ENCODE results near the gene GDPD5.

The GDPD5 gene

DNA sequence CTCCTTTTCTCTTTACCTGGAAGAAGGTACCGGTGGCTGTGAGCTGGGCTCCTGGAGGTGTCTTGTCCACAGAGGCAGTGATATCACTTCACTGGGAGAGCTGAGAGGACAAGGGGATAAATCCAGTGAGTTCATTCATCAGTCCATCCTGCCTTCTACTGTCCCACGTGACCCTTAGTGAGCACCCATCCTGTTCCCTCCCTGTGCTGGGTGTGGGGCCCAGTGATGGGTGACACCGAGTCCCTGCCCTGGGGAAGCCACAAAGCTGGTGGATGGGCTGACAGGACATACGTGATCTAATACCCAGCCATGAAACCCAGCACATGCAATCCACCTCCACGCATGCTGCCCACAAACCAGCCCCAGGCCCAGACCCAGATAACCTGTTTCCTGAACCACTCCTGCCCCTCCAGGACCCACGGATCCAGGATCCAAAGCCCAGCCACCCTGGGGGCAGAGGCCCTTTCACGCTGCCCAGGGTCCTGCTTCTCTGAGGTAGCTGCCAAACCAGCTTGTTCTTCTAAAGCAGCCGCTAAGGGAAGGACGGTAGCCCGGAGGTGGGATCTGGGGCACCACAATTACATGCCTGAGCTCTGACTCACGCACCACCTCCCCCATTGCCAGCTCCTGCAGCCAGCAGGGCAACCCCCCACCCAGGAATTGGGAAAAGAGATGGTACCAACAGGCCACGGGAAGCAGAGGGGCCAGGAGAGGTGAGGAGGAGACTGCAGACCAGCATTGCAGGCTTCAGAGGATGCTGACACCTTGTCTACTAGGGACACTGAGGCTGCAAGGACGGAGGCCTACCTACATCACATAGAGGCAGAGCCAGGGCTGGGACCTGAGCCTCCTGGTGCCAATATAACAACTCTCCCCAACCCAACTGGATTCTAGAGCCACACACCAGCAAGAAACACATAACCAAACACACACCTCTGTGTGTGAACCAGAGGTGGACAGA is 35.2 kb downstream of the GDPD5 start:
- no peak for DNase-seq (ENCODE audit: low read depth)

DNA sequence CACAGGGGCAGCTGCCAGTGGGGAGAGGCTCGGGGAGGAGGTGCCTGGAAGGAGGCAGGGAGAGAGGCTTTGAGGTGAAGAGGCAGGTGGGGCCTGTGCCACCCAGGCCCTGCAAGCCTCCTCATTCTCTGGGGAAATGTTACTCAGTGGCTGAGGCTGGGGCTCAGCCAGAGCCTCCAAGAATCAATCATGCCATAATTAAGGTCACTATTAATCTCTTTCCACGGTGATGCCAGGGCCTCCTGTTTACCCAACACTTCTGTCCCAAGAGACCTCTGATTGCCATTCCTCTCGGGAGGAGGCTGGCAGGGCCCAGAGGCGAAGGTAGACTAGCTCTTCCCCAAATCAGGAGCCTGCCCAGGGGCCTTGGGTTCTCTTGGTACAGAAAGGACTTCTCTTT is 38.4 kb downstream of the GDPD5 start:
- DNase-seq (ENCODE audit: low read depth), result no peak

DNA sequence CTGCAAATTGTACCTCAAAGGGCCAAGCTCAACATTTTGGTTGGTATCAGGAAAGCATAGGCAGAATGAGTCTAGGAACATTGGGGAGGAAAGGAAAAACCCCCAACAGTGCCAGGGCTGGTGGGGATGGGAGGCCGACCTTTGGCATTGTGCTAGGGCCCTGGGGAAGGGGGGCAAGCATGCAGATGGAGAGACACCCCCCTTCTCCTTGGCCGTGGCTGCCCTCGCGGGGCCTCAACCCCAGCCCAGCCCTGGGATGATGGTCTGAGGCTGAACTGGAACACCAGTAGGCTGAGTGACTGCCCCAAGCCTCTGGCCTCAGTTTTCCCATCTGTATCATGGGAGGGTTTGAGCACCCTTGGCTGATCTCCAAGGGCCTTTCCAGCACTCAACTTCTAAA is 40.0 kb downstream of the GDPD5 start:
- no peak for DNase-seq (ENCODE audit: low read depth)

DNA sequence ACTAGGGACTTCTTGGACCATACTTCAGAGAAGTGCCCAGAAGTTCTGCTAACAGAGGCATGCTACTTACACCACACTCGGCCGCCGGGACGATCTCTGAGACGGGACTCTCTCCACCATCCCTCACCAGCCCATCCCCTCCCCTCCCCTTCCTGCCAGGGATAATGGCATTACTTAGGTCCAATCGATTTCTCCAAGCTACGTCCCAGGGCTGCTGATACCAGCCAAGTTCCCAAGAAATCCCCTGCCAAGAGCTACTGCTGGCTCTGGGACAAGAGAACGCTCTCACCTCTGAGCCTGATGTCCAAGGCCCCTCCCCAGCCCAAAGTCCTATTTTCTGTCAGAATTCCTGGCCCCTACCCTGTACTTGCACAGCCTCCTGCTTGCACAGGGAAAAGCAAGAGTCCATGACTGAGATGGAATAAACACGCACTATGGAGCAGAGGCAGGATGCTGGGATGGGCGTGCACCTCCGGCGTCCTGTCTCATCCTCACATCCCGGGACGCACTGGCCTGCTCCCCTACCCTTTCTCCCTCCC is 42.7 kb downstream of the GDPD5 start:
- no peak for DNase-seq (ENCODE audit: low read depth)

DNA sequence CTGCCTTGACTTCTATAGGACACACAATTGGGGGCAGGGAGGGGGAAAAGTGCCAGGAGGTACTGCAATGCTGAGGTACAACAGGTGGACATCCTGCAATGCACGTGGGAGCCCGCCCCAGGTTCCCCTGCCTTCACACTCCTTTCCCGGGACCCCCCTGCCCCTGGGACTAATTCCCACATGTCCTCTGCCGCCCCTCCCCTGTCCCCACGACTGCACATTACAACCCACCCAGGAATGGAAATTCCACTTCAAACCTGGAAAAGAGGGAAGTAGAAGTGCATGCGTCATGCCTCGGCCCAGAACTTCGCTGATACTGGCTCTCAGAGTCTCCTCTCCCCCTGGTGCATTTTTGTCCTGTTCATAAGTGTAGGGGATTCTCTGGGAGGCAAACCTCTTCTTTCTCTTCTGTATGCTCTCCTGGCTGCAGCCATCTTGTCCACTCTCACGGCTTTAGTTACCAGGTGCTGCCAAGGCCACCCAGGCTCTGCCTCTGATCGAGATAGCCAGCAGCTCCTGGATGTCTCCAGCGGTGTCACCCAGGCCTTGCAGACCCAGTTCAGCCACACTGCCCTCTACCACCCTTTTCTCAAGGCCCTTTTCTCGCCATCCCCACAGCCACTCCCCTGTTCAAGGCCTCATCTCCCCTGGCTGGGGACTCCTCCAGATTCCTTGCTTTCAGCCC is 43.7 kb downstream of the GDPD5 start:
- DNase-seq (ENCODE audit: low read depth), result no peak

DNA sequence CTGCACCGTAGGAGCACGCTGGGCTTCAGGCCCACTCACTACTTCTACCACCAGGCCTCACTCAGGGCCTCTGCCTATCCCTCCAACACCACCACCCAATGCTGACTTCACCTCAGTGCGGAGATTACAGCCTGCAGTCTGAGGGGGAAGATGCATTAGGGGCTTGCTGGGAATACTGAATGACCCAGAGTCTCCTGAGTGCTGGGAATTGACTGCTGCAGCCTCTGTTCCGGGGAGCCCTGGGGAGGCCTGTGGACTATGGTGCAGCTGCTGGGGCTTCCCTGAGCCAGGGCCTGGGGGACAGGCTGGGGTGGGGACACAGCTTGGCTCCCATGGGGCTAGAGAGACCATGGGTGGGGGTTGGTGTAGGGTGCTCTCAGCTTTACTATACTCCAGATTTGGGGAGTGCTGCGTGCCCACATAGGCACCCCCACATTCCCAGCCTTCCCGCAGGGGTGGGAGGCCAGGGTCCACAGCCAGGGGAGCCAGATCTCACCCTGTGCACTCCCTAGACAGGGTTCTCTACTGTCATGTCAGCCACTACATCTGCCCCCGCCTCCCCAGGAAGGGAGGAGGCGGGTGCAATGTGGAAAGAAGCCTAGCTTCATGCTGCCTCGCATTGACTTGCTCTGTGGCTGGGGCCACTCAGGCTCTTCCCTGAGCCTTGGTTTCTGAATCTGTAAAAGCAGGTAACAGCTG is 44.4 kb downstream of the GDPD5 start:
- DNase-seq (ENCODE audit: low read depth), result no peak

DNA sequence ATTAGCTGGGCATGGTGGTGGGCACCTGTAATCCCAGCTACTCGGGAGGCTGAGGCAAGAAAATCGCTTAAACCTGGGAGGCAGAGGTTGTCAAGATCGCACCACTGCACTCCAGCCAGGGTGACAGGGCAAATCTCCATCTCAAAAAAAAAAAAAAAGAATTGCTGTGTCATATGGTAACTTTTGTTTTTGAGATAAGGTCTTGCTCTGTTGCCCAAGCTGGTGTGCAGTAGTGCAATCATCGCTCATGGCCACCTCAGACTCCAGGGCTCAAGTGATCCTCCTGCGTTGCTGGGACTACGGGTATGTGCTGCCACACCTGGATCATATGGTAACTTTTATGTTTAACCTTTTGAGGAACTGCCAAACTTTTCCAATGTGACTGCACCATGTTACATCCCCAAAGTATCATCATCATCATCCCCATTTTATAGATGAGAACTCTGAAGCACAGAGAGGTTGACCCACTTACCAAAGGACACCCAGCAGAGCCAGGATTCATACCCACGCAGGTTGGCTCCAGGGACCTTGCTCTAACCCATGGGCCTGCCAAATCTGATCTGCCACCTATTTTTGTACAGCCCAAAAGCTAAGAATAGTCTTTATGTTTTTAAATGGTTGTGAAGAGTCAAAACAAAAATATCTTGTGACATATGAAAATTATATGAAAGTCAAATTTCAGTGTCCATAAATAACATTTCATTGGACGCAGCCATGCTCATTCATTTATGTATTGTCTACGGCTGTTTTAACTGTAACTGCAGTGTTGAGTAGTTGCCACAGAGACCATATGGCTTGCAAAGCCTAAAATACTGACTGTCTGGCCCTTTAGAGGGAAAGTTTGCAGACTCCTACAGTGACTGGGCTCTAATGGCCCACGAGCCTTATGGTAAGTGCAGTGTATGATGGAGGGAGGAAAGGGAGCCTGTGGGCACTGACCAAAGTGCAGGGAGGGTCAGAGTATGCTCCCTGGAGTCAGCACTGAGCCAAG is 45.3 kb downstream of the GDPD5 start:
- no peak for DNase-seq (ENCODE audit: low read depth)

DNA sequence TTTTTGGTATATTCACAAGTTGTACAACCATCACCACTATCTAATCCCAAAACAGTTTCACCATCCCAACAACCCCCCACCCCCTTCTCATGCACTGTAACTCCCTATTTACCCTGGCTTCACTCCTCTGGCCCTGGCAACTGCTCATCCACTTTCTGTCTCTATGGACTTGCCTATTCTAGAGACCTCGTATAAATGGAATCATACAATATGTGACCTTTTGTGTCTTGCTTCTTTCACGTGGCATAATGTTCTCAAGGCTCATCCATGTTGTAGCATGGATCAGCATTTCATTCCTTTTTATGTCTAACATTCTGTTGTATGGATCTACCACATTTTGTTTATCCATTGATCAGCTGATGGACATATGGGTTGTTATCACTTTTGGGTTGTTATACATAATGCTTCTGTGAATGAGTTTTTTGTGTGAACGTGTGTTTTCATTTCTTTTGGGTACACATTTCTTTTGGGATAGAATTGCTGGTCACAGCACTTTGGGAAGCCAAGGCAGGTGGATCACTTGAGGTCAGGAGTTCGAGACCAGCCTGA is 46.1 kb downstream of the GDPD5 start:
- DNase-seq (ENCODE audit: low read depth), result no peak

DNA sequence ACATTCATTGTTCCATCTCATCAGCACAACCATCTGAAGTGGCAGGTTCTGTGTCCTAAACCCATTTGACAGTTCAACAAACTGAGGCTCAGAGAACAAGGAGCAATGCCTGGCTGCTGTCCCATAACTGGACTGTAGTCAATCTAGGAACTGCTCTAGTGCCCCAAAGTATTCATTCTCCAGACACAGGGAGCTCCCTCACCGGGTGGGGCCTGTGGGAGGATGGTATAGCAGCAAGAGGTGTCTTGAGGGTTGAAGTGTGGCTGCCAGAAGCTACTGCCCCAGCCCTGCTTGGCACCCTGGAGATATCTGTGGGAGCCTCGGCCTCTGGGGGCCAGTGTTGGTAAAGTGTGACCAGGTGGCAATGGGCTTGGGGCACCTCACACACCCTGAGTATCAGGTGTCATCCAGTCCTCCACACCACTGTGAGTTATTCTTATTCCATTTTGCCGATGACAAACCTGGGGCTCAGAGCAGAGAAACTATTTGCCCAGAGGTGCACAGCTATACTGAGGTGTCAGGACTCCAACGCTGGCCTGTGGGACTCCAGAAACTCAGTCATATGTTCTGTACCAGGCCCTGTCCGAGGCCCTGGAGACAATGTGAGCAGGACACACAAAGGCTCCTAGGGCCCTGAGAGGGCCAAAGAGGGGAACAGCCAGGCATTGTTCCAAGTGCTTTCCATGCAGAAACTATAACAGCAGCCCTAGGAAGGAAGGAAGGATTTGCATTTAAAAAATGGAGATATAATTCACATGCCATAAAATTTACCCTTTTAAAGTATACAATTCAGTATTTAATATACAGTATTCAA is 46.8 kb downstream of the GDPD5 start:
- DNase-seq (ENCODE audit: low read depth), result no peak

DNA sequence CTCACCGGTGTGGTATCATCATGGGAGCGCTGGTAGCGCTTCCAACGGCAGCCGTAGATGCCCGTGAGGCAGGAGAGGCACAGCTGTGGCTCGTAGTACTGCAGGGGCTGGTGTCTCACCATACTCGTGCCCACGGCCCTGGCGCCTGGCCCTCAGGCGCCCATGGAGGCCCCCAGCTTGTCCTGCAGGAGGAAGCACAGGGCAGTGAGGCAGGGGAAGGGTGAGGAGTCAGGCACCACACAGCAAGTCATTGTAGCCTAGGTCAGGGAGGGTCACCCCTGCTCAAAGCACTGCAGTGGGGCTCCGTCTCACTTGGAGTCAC is 48.2 kb downstream of the GDPD5 start:
- DNase-seq (ENCODE audit: low read depth), result no peak

DNA sequence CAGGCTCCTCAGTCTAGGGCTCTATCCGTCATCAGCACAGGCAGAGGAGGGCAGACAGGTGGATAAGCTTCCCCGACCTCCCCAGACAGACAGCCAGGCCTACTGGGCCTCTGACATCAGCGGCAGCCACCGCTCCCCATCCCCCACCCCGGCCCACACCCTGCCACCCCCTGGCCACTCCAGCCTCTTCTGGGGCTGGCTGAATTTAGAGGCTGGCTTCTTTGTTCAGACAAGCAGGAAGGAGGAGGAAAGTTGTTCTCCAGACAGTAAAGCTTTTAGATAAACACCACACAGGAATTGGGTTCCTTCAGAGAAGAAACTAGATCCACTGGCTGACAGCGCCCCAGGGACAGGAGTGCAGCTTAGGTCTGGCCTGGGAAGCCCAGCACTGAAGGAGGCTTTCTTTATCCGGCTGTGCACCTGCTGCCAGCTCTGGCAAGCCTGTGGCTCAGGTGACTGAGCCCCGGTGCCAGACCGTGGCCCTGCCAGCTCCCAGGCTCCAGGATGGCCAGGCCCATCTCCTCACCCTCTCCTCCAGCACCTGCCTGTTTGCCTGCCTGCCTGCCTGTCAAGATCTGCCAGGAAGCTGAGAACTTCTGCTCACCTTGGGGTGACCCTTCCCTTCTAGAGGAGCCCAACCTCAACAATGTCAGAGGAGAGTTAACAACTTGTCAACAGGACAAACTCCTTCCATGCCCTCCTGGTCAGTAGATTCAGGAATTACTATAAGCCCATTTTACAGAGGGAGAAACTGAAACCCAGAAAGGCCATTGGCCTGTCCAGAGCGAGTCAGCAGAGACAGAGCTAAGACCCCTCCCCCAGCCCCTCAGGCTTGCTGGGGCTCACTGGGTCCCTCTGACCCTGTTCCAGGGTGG is 48.8 kb downstream of the GDPD5 start:
- DNase-seq (ENCODE audit: low read depth), result no peak

DNA sequence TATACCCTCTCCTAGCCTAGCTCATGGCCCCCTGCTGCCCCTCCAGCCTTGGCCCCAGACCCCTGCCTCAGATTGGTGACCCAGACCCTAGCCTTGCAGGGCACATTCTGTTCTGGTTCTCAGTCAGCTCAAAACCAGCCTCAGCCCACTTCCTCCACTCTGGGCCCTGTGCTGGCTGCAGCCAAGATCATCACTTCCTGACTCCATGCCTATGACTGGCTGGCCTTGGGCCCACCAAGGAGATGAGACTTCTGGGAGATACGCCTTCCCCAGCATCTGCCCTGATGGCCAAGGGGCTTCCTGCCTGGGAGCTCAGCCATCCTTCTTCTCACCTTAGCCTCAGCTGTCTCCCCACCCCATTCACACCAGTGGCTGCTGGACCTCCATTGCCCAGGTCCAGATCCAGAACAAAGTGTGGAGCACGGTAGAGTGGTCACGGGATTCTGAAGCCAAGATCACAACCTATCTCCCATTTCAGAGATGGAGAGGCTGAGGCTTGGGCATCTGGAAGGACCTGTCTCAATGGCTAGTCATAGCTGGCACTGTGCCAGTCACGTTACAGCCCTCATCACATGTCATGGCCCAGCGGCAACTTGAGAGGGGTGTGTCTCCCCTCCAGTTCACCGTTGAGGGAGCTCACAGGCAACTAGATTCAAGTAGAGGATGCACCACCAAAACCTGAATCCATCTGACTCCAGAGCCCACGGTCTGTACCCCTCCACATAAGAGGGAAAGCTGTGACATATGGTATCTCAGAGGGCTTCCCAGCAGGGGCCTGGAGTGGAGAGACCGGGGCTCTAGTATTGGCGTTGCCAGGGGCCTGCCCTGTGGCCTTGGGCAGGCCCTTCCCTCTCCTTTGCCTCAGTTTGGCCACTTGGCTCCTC is 49.7 kb downstream of the GDPD5 start:
- DNase-seq (ENCODE audit: low read depth), result no peak

DNA sequence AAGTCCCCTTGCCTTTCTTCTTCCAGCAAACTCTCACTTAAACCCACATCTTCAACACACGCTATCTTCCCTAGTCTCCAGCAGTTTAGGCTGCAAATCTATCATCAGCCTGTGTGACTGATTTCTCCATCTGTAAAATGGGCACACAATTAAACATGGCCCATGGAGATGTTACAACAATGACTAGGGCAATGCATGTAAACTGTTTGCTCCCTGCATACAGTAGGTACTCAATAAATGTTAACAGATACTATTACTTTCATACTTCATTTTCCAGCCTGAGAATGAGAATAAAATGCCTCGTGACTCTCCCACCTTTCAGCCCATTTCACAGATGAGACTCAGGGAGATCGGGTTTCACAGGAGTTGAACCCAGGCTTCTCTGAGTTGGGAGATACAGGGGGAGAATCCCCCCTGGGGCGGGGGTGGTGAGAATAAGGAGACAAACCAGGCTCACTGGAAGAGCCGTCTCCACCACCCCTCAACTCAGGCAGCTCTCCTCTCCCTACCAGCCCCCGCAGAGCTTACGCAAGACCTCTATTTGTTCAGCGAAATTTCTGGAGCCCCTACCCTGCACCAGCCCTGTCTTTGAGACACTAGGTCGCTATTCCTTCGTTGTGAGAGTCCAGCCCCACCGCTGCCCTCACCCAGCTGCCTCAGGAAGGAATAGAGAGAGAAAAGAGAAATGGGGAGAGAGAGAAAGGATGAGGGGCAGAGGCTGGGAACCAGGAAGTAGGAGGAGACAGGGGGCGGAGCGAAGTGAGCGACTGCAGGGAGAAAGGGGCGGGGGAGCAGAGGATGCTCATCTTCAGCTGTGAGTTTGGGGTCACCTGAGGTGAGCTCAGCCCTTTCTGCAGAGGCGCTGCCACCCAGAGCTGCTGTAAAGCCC is 50.6 kb downstream of the GDPD5 start:
- peak; percentile 15 for DNase-seq (ENCODE audit: low read depth)

DNA sequence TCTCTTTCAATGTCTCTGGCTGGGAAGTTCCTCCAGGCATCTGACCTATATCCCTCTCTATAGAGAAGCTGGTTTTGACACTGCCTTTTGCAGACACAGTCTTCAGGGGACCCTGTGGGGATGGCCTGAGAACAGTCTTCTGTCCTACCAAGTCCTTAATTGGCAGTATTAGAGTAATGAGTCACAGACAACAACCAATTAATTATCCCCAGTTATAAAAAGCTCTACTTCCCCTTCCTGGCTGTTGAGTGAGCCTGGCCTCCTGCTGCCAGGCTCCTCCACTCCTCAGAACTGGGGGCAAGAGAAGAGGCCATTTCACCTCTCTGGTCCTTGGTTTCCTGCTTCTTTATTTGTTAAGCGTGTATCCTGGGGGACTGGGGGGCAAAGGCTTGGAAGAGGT is 51.5 kb downstream of the GDPD5 start:
- no peak for DNase-seq (ENCODE audit: low read depth)

DNA sequence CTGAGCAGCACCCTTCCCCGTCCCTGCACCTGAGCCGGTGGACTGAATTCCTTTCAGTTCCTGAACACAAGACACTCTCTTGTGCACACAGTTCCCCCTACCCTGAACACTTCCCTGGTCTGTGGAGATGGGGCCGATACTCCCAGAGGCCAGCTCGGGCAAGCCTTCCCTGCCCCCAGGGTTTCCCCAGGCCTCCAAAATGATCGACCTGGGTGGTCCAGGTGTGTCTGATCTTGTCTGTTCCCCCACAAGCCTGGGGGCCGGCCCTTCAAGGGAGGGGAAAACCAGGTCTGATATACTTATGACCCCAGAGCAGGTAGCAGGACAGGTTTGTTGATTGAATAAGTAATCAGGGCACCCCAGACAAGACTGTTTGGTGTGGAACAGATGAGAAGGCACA is 52.1 kb downstream of the GDPD5 start:
- no peak for DNase-seq (ENCODE audit: low read depth)

DNA sequence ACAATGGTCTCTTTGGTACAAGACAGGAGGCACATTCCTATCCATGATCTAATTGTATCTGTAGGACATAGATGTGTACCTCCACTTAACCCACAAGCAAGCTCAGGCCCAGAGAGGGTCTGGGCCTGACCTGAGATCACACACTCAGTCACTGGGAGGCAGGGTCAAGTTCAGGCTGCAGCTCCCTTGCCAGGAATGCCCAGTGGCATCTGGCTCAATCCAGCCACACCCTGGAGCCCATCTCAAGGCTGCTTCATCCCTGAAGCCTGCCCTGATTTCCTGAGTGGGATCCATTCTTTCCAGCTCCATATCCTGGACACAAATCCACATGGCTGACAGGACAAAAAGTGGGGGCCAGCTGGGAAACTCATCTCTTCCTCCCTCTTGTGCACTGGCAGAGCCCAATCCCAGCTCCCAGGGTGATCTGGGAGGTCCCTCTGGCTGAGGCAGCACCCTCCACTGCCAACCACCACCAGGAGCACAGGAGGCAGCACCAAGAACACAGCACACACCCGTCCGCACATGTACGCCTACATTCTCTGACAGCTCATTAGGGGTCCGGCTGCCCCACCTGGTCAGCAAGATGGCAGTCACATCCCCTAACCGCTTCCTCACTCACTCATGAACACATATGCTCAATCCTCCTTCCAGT is 53.5 kb downstream of the GDPD5 start:
- DNase-seq (ENCODE audit: low read depth), result no peak
